Measurements from ENCODE around the gene LMTK3.
"Not testable (repeated sequence)": the region's sequence is repeated elsewhere in the genome, so short reads cannot be mapped to it uniquely, and the experiment has no call there.

Gene LMTK3

DNA sequence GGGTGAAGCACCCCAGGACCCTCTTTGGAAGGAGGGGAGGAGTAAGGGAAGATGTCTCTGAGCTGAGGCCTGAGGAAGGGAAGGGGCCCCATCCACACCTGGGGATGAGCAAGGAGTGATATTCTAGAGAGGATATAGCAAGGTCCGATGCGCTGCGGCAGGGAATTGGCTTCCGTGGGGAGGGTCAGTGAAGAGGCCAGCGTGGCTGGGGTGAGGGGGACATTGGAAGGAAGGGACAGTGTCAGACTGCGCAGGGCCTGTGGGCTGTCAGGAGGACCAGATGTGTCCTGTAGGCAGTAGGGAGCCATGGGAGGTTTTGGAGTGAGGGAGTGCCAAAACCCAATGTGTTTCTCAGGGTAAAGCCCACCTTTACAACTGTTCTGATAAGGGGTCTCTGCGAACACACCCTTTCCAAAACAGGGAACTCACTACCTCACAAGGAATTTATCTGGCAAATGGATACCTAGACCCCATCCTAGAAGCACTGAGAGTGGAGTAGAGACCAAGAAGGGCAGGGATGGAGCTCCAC lies 3.7 kb downstream of the LMTK3 start:
- no peak for DNase-seq

DNA sequence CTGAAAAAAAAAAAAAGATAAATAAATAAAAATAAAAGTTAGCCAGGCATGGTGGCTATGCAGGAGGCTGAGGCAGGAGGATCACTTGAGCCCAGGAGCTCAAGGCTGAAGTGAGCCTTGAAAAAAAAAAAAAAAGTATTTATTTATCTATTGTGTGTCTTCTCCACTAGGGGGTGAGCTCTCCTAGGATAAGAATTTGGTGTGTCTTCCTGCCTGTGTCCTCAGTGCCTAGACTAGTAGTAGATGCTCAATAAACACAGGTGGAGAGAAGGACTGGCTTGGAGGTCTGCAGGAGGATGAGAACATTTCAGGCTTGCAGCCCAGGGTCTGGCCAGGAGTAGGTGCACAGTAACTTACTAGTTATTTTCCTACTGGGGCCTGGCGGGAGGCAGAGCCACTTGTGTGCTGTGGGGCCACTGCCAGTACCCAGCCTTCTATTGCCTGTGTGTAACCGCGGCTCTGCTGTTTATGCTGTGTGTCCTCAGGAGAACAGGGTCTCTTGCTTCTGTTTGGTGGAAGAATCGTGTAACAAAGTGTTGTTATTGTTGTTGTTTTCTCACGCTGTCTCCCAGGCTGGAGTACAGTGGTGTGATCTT lies 5.4 kb downstream of the LMTK3 start:
- DNase-seq: no peak

DNA sequence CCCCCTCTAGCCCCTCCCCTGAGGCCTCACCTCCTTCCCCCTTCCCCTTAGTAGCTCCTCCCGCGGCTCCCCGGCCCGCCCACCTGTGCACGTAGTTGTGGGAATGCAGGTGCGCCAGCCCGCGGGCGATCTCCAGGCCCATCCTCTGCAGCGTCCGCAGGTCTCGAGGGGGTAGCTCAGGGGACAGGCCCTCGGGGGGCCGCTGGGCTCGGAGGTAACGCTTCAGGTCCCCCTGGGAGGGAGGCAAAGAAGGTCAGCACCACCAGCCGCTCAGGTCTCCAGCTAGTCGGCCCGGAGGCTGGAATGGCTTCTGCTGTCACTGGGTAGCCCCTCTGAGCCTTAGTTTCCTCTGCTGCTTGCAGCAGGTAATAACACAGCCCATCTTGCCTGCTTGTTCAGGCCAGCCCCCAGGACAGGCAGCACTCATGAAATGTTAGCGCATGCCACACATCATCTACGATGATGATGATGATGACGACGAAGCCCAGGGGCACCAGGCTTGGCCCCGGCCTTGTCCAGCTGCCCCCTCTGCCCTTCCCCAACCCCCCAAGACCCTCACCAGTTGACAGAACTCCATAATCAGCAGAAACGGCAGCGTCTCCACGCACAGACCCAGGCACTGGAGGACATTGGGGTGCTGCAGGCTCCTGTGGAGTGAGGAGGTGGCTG lies 9.2 kb downstream of the LMTK3 start:
- DNase-seq: no peak

DNA sequence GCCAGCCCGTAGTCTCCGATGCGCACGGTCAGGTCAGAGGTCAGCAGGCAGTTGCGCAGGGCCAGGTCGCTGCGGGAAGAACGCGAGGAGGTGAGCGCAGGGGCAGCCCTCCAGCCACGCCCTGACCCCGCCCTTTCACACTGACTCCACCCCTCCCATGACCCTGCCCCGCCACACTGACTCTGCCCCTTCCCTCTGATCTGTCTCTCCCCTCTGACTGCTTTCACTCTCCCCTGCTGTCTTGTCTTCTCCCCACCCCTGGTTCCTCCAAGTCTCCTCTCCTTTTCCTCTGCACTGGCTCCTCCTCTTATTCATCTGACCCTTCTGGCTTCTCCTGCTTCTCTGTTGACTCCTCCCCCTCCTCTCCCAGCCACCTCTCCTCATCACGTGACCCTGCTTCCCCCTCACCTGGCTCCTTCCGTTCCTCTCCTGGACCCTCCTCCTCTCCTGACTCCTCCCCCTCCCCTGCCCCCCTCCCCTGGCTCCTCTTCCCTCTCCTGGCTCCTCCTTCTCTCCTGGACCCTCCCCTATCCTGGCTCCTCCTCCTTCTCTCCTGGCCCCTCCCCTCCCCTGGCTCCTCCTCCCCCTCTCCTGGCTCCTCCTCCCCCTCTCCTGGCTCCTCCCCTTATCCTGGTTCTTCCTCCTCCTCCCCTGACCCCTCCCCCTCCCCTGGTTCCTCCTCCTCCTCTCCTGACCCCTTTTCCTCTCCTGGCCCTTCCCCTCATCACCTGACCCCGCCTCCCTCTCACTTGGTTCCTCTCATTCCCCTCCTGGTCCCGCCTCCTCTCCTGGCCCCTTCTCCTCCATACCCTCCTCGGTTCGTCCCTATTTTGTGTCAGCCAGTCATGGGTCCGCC lies 9.9 kb downstream of the LMTK3 start:
- DNase-seq: peak; percentile 72

DNA sequence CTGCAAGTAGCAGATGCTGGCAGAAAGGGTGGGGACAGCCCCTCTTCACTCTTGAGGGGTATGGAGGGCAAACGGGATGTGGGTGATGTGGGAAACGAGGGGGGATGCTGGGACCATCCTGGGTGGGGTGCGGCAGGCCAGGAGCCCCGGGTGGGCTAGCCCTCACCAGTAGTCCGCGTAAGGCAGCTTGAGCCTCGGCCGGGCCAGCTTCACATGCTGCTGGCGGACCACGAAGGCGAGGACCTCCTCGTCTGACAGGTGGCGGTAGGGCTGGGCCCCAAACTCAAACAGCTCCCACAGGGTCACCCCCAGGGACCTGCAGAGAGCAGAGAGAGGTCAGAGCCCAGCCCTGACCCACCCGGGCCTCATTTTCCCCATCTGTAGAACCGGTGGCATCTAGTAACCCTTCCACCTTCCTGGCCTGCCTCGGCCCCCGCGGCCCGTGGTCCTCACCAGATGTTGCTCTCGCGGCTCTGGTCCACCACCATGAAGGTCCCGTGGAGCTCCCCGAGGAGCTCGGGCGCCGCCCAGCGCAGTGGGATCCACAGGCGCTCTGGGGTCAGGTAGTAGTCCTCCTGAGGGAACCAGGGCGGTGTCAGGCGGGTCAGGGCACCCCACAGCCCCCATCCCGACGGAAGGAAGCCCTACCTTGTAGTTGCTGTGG lies 10.7 kb downstream of the LMTK3 start:
- no peak for DNase-seq

DNA sequence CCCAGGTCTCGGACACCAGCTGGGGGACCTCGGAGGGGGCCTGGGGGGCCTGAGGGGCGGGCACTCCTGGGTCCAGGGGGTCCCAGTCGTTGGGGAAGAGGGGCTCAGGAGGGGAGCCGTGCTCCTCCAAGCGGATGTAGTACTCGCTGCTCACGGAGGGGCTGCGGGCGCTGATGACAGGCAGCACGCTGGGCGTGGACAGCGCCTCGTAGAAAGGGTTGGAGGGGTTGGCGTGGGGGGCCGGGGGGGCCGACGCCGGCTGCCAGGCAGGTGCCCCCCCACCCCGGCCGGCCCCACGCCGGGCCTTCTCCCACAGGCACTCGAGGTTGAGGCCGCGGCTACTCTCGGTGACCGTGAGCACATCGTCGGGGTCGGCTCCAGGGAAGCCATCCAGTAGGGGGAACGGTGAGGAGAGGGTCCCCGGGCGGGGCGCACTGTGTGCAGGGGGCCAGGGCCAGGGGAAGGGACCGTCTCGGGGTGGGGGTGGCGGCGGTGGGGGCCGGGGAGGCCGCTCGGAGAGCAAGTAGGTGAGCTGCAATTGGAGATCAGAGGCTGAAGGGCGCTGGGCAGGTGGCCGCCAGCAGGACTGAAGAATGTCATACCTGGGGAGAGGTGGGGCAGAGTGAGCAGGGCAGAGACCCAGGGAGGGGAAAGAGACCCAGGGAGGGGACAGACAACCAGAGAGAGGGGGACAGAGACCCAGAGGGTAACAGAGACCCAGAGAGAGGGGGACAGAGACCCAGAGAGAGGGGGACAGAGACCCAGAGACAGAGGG lies 12.1 kb downstream of the LMTK3 start:
- no peak for DNase-seq

DNA sequence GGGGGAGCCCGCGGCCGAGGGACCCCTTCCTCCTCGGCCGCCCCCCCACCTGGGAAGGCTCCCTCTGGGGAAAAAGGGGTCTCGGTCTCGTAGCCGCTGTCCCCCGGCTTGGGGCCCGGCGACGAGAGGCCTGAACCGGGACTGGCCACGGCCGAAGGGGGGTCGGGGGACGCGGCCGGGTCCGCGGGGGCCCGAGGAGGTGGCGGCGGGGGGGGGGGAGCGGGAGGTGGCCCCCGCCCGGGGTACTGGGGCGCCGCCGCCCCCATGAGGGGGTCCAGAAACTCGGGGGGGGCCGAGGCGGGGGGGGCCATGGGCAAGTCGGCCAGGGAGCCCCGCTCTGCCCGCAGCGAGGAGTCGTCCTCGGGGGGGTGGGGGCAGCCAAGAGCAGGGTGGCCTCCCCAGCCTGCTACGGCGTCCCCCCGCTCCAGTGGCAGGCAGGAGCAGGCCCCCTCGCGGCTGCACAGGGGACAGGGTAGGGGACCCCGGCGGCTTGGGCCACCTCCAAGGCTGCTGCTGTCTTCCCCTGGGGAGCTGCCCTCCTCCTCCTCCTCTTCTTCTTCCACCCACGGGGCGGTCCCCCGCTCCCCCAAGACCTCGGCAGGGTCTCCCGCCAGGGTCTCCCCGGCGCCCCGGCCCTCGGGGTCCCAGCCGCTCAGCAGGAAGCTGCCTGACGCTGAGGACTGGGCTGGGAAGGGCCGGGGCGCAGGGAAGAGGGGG lies 12.9 kb downstream of the LMTK3 start:
- no peak for DNase-seq

DNA sequence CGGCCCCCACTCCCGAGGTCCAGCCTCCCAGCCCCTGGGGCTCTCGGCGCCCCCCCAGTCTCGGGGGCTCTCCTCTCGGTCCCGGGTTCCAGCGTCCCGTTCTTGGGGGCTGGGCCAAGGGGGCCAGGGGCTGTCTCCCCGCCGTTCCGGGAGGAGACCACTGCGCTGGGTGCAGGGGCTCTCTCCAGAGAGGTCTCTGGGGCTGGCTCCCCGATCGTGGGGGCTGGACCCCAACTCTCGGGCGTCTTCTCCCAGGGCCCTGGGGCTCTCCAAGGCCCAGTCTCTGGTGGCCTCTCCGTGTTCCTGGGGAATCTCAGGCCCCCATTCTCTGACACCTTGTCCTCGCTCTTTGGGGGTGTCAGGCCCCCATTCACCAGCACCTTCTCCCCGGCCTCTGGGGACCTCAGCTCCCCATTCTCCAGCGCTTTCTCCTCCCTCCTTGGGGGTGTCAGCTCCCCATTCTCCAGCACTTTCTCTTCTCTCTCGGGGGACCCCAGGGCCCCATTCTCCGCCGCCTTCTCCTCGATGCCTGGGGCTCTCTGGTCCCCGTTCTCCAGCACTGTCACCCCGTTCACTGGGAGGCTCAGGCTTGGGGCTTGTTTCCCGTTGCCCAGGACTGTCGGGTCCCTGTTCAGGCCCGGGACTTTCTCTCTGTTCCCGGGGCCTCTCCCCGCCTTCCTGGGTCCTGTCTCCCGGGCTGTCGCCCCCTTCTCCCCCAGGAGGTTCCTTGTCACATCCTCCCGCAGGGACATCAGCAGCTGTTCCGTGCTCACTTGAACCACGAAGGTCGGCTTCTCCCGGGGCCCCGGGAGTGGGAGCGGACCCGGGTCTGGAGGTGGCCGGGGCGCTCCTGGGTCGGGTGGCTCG lies 13.7 kb downstream of the LMTK3 start:
- DNase-seq: no peak

DNA sequence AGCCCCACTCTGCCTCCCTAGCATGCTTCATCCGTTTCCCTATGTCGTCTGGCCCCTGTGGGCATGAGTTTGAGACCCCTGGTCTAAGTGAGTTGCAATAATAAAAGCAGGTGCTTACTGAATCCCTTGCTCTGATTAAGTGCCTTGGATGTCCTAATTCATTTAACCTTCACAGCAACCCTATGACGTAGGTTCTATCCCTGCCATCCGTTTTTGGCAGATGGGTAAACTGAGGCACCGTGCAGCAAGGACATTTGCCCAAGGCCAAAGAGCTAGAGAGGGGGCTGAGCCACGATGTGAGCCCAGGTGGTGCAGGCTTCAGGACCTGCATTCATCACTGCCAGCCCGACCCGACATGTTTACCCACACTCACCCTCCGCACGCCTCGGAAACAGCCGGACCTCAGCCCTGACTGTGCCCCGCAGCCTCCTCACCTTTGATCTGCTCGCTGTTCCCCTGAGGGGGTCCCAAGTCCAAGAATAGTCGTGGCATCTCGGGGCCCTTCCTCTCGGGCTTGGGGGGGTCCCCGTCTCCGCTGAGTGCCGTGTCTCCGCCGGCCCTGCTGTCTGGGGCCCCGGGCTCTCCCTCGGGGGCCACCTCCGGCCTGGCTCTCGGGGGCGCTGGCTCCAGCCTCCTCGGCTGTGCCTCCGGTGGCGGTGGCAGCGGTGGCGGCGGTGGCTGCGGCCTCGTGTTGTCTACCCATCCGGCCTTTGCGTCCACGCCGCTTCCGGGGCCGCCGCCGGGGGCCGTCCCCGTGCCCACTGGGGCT lies 14.5 kb downstream of the LMTK3 start:
- no peak for DNase-seq

DNA sequence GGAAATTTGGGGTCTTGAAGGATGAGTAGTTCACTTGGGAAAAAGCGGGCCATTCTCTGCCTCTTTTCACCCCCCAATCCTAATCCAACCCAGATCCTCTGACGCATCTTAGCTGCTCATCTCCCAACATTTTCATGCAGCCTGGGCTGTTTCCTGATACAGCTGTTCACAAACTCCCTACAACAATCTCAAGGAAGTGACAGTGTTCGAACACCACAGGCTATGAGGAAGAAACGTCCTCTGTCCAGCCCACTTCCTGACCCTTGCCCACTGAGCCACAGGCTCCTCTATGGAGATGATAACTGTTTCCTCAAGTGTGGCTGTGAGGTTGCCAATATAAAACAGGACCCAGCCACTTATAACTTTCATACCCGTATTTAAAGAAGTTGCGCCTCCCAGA lies 16.2 kb downstream of the LMTK3 start:
- DNase-seq: no peak

DNA sequence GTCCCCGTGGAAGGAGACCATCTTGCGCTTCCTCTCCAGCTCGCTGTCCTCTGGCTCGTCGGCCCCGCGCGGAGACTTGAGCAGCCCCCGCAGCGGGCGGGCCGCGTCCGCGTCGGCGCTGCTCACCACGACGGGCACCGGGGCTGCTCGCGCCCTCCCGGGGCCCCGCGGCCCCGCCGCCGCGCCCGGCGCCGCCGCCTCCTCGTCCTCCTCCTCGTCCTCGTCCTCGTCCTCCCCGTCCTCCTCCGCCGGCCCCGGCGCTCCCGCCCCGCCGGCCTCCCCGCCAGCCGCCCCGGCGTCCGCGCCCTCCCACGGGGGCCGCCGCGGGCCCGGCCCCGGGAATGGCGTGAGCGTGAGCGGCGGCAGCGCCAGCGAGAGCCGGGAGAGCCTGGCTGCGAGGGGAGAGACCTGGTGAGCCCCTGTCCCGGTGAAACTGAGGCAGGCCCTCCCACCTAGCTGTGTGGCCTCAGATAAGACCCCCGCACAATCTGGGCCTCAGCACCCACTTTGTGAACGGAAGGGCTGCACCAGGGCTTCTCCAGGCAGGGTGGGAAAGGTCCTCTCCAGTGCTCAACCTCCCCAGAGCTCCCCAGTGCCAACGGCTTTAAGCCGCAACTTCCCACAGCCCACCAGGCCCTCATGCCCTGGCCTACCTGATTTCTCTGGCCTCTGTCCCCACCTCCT lies 17.8 kb downstream of the LMTK3 start:
- DNase-seq: no peak

DNA sequence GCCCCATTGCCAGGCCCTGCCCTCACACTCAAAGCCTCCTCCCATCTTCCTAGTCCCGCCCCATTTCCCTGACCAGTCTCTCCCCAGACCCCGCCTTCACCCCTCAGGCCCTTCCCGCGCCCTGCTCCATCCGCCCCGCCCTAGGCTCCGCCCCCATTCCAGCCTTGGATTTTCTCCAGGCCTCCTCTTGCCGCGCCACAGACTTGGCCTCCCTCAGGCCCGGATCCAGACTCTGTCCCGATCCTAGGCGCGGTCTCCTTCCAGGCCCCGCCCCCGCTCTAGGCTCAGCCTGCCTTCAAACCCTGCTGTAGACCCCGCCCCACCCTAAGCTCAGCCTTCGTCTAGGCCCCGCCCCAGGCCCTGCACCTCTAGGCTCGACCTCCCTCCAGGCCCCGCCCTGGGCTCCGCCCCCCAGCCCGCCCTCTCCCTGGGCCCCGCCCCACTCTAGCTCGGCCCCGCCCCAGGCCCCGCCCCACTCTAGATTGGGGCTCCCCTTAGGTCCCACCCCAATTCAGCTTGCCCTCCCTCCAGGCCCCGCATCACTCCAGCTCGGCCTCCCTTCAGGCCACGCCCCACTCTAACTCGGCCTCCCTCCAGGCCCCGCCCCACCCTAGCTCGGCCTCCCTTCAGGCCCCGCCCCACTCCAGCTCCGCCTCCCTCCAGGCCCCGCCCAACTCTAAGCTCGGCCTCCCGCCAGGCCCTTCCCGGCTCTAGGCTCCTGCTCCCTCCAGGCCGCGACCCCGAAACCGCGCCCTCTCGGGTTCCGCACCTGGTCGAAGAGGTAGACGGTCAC lies 18.5 kb downstream of the LMTK3 start:
- DNase-seq: peak; percentile 81

DNA sequence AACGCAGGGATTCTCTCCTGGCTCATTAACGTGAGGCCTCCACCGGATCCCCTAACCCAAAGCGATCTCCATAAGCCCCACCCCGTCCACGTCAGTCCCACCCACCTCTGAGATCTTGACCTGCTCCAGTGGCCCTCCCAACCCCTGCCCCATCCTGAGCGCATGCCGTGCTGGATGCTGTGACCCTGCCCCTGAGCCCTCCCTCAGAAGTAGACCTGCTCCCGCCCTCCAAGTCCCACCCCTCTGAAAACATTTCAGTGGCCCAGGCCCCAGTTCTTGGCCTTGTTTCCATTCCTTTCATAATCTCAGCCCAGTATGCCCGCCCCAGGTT lies 19.9 kb downstream of the LMTK3 start:
- DNase-seq: no peak

DNA sequence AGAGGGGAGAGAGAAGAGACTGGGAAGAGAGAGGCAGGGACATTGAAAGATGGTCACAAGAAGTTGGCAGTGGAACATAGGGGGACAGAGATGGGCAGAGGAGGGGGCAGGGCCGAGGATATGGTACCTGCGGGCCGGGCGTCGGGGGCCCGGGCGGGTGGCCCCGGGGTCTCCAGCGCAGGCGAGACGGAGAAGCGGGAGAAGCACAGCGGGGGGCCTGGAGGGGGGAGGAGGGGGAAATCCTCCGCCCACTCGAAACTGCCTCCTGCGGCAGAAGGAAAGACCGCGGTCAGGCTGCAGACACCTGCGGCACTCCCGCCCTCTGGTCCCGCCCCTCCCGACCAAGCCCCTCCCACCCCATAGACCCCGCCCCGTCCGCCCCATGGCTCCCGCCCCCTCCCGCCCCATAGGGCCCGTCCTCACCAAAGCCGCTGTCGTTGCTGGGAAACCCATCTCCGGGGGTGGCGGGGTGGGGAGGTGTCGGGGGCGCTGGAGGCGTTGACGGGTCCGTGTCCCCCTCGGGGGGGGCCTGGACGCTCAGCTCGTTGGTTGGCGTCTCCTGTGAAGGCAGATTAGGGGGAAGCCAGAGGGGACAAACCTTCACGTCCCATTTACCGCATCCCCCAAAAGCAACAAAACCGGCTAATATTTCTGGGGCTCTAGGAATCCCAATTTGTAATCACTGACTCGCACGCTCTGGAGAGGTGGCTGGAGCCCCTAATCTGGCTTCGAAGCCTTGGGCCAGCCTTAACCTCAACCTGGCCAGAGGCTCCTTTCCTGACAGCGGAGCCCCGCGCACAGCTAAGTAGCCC lies 20.4 kb downstream of the LMTK3 start:
- peak; percentile 63 for DNase-seq

DNA sequence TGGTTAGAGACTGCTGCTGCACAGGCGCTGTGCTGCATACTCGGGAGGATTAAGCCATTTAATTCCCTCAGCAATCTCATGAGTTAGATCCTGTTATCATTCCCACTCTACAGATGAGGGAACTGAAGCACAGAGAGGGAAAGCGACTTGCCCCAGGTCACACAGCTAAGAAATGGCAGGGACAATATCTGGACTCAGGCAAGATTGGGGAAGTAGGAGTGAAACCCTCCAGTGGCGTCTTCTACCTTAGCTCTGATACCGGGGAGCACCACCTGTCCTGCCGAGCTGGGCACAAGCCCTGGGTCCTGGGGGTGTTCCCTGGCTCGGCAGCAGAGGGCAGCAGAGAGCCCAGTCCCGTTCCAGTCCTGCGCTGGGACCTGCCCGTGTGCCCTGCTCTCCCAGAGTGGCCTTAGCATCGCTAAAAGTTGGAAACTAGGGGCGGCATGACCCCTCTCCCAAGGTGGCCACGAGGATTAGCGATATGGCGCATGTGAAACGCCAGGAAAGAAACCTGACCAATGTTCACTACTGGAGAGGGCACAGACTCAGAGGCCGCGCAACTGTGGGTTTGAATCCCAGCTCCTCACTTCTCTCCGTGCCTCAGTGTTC lies 21.9 kb downstream of the LMTK3 start:
- peak; percentile 81 for DNase-seq

DNA sequence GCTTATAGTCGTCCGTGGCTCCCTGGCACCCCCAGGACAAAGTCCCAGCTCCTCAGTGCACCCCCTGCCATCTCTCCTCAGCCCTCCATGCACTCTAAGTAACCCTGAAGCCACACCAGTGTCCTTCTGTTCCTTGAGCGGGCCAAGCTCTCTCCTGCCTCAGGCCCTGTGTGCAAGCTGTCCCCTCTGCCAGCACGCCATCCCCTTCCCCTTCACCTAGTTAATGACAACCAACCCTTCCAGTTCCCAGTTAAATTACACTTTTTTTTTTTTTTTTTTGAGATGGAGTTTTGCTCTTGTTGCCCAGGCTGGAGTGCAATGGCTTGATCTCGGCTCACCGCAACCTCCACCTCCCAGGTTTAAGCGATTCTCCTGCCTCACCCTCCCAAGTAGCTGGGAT lies 23.2 kb downstream of the LMTK3 start:
- DNase-seq: not testable (repeated sequence)

DNA sequence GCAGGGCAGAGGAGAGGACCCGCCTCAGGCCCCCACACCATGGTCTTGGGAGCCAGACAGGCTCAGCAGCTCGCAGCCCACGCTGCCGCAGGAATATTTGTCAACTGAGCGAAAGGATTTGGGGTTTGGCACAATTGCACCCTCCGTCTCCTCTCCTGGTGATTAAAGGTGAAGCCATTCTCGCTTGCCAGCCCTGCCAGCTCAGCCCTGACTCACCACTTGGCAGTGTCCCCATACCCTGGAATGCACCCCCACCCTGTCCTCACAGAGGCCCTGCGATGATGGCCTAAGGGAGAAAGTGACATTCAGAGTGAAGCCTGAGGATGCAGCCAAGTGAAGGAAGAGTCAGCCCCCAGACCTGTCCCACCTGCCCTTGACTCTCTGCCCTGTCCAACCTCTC lies 23.7 kb downstream of the LMTK3 start:
- no peak for DNase-seq
